Kidney capillary endothelial cell (primary cell): Measurements from ENCODE around the gene BTBD9.

ENCODE experiments used
- DNase-seq: peaks from one replicate; pipeline ENCODE4 v3.0.0-alpha.2; 2018; ENCODE audit warnings: low spot score

Gene BTBD9

DNA sequence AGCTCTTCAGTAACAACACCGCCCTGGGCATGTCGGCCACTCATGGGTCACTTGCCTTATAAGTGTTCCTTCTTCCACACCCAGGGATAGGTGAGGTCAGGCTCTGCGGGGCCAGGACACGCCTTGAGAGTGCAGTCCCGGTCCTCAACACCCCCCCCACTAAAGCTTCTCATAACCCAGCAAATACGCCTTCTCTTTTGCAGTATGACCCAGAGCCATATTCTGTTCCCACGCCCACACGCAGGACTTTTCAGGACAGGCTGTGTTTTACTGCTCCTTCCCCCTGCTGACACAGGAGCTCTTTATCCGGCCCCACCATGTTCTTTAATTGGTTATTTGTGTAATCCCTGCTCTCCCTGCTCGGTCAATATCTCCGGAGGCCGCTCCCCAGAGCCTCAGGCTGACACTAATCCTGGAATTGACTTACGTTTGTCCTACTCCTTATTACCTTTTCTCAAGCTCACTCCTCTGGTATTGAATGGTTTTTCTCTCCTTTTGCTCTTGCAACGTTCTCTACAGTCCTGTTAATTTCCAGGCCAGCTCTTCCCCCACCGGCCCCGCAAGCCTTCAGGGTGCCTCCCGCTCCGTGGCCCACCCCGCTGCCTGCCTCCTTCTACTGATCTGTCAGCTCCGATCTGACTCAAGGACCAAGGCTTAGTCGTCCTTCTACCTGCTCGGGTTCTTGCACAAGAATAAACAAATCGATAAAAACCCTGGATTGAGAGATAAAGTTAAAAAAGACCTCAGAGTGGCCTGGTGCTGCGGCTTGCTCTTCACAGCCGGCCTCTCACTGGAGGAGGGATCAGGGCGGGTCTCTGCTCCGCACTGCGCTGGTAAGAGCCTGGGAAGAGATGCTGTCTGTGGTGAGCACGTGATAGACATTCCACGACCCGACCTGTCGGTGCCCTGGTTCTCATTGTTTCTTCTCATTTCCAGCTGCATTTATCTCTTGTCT is 462.7 kb downstream of the BTBD9 start:
- no peak for DNase-seq

DNA sequence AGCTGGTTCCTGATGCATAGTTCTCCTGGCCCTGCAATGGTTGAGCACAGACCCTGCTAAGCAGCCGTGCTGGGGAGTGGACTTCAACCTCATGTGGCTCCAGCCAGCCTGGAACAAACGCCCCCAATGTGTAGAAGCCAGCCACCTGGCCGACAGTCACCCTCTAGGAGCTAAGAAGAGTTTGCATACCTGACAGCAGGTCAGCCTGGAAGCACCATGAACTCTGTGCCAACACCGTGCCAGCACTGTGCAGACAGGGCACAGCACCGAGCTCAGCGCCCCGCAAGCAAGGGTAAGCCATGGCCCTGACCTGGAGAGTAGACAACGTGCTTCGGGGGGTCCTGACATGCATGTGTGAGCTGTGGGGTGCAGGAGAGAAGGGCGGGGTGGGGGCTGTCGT is 463.9 kb downstream of the BTBD9 start:
- no peak for DNase-seq

GRCh38 chr6:38174806-38175495 is 464.8 kb downstream of the BTBD9 start:
- DNase-seq: no peak

DNA sequence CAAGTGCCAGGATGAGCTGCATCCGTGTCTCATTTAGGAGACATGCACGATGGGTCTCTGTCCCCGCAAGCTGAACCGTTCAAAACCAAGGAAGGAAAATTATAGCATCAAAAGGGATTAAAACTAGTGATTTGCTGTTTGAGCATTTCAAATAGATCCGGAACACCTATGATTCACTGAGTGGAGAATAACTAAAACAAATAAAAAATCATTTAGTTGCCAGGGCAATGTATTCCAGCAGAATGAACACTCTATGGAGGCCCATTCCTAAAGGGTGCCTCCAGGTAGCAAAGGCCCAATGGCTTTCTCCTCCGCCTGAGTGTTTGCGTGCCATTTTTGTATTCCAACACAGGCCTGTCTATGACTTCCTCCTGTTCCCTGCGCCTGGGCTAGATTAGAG is 465.4 kb downstream of the BTBD9 start:
- no peak for DNase-seq

- DNase-seq: no peak
These were observed 465.8 kb downstream of the BTBD9 start for GRCh38 chr6:38173909-38174308.

DNA sequence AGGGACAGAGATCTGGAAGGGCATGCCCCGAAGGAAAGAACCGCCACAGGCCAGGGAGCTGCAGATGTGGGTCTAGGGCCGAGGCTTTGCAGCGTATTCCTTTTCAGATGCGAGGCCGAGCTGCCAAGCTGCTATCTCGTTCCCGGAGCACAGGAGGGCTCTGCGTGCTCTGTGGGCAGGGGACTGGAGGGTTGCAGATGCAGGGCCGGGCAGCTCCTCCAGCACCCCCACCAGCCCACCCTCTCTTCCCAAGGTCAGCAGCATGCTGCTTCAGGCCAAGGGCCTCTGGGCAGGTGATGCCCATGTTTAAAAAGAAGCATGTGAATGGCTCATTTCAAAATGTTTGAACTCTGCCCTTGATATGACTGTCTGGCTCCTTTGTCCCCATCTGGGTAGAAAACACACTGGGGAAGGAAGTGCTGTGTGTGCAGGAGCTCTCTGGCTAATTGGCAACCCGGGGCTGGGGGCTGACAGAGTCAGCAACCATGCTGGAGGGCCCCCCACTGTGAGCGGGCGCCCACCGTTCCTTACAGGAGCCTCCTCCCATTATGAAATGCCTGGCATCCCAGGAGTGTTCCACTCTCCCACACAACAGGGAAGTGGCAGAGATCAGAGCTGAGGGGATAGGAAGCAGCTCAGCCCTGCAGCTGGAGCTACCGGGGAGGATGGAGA is 466.9 kb downstream of the BTBD9 start:
- DNase-seq: no peak

DNA sequence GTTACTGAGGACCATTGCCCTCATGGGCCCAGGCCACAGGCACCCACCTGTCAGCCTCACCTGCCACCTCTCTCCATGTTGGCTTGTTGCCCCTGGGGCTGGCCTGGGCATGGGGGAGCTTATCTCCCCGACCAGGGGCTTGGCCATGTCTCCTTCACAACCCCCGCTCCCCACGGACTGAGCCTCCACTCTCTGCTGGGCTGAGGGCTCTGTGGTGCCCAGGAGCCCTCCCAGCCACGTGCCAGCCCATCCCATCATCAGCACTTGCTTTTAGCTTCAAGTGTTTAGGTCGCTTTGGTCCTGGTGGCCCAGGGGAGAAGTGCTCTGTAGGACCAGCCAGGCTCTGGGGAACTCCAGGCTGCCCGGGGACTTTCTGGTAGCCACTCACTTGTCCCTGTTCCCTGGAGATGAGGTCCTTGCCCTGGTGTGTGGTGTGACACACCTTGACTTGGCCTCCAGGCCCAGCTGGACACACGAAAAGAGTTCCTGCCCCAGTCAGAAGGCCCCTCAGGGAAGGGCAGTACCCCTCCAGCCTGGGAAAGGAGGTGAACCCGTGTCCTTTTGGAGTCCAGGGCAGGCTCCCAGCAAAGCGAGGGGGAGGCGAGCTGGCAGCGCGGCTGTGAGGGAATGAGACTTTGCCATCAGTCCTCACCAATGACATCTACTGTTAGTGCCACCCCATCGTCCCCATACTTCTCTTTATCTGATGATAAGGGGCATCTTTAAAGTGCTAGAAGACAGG is 467.6 kb downstream of the BTBD9 start:
- DNase-seq: no peak

DNA sequence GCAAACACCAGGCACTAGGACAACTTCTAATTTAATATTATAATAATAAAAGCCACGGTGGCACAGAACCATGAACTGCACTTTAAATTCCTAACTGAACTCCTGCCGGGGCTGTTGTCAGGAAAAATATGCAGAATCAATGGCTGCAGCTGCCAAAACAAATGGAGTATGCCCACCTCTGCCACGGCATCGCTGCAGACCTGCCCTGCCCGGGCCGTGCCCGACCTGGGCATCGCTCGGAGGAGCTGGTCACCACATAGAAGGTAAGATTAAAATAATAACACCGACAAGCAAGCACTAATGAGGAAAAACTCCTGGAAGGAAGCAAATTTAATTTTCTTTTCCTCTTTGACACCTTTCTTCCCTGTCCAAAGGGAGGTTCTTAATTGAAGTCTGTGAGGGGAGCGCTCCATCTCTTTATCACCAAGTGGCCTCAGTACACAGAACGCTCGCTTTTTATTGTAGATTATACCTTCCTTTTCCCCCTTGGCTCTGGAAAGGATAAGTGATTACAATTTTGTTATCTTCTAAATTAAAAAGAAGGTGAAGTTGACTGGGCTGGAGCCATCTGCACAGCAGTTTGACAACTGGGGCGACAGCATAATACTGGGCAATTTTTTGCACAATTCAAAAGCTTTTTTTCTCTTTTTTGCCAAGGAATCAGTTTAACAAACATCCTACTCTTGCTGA is 468.9 kb downstream of the BTBD9 start:
- DNase-seq: no peak

DNA sequence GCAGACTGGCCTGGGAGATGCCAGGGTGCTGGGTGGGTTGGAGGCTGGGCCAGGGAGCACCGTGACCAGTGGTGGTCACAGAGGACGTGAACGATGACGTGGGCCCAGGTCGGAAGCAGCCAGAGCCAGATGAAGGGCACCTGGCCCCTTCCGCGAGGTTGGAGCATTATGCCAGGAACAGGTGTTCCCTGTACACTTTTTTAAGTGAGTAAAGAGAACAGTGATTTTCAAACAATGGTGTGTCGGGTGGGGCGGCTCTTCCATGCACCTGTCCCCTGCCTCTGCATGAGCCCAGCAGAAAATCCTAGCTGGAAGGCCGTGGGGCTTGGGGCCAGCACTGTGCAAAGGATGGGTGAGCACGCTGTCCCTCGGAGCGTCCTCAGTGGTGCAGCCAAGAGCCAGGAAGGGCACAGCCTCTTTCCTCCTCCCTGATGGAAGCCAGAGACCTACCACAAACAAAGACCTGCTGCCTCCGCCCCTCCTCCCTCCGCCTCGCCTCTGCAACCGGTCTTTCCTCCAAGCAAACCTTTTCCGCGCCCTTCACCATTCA is 469.7 kb downstream of the BTBD9 start:
- DNase-seq: no peak

DNA sequence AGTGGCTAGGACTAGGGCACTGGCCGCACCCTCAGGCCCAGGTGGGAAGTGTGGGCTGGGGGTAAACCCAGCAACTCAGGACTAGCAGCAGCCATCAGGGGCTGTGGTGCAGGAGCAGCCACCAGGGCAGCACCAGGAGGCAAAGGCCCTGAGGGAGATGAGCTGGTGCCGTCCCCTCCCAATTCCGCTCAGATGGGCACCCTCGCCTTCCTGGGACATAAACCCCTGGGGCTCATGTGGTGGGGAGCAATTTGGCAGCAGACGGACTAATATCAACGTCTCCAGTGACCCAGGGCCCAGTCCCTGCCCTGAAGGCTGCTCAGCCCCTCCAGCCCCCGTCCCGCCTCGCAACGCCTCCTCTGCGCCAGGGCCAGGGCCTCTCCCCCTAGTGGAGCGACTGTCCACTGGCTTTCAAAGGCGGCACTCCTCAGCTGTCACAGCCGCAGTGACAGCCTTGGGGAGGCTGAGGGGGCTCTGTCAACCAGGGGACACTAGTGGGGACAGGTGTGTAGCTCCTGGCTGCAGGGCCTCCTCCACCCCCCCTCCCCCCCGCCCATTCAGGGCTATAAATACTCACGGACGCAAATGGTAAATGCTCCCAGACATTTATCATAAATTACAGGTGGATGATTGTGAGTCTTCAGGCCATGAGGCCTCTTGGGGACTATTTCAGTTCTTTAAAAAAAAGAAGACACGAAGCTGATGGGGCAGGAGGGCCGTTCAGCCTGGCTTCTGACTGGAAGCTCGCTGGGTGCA is 470.3 kb downstream of the BTBD9 start:
- DNase-seq: no peak

DNA sequence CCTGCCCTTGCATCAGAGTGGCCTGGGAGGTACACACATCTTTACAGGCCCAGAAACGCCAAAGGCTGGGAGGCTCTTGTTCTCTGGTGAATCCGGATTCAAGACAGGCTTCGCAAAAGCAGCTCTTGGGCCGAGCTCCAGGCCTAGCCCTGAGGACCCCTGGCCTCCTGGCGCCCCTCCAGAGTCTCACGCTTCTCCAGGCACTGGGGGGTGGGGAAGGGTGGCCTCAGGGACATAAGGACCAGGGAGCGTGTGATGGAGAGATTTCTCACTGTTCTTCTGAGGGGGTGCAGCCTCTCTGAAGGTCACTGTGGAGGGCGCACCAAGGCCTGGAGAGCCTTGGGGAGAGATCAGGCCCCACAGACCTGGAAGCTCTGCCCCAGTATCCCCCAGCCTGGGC is 471.0 kb downstream of the BTBD9 start:
- DNase-seq: no peak

- DNase-seq: no peak
These were observed 471.6 kb downstream of the BTBD9 start for GRCh38 chr6:38168126-38168525.

- no peak for DNase-seq
These were observed 472.1 kb downstream of the BTBD9 start for GRCh38 chr6:38167598-38167997.

GRCh38 chr6:38166411-38167240 is 473.1 kb downstream of the BTBD9 start:
- DNase-seq: no peak

DNA sequence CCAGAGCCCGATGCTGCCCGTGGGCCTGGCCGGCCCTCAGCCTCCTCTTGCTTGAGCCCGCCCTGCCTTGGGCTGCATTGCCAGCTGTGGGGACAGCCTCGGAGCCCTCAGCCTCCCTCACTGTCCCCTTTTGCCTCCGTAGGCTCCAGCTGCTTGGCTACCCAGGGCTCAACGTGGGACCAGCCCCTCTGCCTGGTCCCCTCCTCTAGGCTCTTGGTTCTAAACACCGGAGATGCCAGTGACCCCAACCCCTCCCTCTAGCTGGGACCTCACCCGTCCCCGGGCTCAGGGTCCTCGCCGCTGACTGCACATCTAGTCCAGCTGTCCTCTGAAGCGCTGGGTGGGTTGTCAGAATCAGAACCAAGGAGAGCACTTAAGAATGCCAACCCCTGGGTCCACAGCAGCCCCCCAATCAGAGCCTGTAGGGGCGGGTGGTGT is 475.0 kb downstream of the BTBD9 start:
- no peak for DNase-seq

- no peak for DNase-seq
These were observed 475.6 kb downstream of the BTBD9 start for GRCh38 chr6:38164131-38164481.

DNA sequence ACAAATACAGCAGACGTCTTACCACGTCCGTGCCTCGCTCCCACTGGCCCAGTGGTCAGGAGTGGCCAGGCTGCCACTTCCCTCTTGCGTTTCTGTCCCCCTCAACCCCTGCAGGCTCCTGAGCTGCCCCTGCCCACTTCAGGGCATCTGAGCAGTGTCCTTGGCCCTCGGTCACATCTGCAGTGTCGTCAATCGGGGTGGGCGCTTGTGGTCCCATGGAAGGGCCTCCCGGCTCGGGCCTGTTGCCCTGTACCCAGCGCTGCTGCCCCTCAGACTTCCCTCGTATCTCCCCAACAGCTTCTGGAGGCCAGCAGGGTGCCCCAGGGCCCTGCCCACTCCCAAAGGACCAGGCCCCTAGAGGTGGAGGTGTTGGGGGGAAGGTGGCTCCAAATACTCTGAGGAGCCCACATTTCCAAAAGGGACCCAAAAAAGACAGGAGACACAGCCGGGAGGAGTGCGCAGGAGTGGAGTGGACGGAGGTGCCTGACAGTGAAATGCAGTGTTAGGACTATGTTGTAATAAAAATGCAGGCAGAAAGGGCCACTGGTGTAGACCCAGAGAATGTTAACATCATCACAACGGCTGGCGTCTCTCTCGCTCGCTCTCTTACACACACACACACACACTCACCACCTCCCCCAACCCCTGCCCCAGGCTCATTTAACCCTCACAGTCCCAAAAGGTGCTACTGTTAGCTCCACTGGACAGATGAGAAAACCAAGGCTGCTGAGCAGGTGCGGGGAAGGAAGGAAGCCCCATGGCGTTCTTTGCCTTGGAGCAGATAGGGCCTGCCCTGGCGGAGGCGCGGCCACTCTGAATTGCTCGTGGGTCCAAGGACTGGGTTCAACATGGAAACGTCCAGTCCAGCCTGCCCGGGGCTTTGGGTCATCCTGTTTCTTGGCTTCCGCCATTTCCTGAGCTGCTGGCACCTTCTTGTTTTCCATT is 476.3 kb downstream of the BTBD9 start:
- no peak for DNase-seq

- no peak for DNase-seq
These were observed 477.1 kb downstream of the BTBD9 start for GRCh38 chr6:38162493-38163185.
